ENCODE data around the gene AHCYL1.

GRCh38 chr1:109988349-109988914 is 3.9 kb downstream of the AHCYL1 start:
- TF ChIP-seq CTCF (IDR thresholded peaks at IDR 0.05) (no peak), EZH2 (IDR thresholded peaks at IDR 0.05; ENCODE audit: borderline replicate concordance, insufficient read depth, low read depth, low read length, poor library complexity, severe bottlenecking) (no peak)

All from B cell (primary cell).